HG02840 (cell line): ENCODE measurements around the gene TRPM3.

ENCODE experiments used
- ATAC-seq: cut with Tn5 transposase; IDR thresholded peaks from one replicate; pipeline ENCODE4 v1.9.1; 2021; ENCODE audit warnings: mild to moderate bottlenecking, moderate library complexity, moderate number of reproducible peaks; ENCODE audit not compliant: unreplicated experiment, low FRiP score

Gene TRPM3

GRCh38 chr9:71105192-71105591 is 16.2 kb downstream of the TRPM3 start:
- ATAC-seq: no peak

GRCh38 chr9:71098801-71099200 is 22.6 kb downstream of the TRPM3 start:
- ATAC-seq: no peak

GRCh38 chr9:71097671-71098070 is 23.8 kb downstream of the TRPM3 start:
- ATAC-seq: no peak

- ATAC-seq: no peak
Measured at GRCh38 chr9:71096421-71097108, 24.9 kb downstream of the TRPM3 start.

- no peak for ATAC-seq
Measured at GRCh38 chr9:71094708-71095251, 26.6 kb downstream of the TRPM3 start.

- no peak for ATAC-seq
Measured at GRCh38 chr9:71090896-71091295, 30.5 kb downstream of the TRPM3 start.

- ATAC-seq: no peak
Measured at GRCh38 chr9:71079451-71079850, 42.0 kb downstream of the TRPM3 start.

- no peak for ATAC-seq
Measured at GRCh38 chr9:71076096-71076495, 45.3 kb downstream of the TRPM3 start.

GRCh38 chr9:71073494-71073893 is 47.9 kb downstream of the TRPM3 start:
- ATAC-seq: no peak

GRCh38 chr9:71072587-71072986 is 48.8 kb downstream of the TRPM3 start:
- ATAC-seq: no peak

GRCh38 chr9:71071633-71072032 is 49.8 kb downstream of the TRPM3 start:
- no peak for ATAC-seq

- ATAC-seq: no peak
Measured at GRCh38 chr9:71058660-71059059, 62.8 kb downstream of the TRPM3 start.

GRCh38 chr9:71052287-71052686 is 69.1 kb downstream of the TRPM3 start:
- ATAC-seq: no peak

- ATAC-seq: no peak
Measured at GRCh38 chr9:71048280-71048679, 73.1 kb downstream of the TRPM3 start.

- no peak for ATAC-seq
Measured at GRCh38 chr9:71042448-71042990, 78.9 kb downstream of the TRPM3 start.

GRCh38 chr9:71037521-71037920 is 83.9 kb downstream of the TRPM3 start:
- no peak for ATAC-seq

GRCh38 chr9:71036501-71036900 is 84.9 kb downstream of the TRPM3 start:
- ATAC-seq: no peak

GRCh38 chr9:71032779-71033178 is 88.6 kb downstream of the TRPM3 start:
- ATAC-seq: no peak

- ATAC-seq: no peak
Measured at GRCh38 chr9:71025728-71026127, 95.7 kb downstream of the TRPM3 start.

- no peak for ATAC-seq
Measured at GRCh38 chr9:71025201-71025600, 96.2 kb downstream of the TRPM3 start.

GRCh38 chr9:71010258-71010657 is 111.2 kb downstream of the TRPM3 start:
- ATAC-seq: no peak

- ATAC-seq: no peak
Measured at GRCh38 chr9:71005456-71005855, 116.0 kb downstream of the TRPM3 start.
